ENCODE measurements around the gene PIGL.

DNA sequence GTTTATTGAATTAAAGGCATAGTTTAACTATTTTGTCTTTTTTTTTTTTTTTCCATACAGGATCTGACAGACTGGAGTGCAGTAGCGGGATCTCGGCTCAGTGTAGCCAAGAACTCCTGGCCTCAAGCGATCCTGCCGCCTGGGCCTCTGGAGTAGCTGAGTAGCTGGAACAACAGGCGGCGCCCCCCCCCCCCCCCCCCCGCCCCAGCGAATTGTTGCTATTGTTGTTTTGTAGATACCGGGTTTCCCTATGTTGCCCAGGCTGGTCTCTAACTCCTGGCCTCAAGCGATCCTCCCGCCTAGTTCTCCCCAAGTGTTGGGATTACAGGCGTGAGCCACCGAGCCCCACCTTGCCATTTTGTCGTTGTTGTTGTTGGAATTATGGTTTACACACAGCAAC is 137.6 kb downstream of the PIGL start:
- TF ChIP-seq, protein P1, sequence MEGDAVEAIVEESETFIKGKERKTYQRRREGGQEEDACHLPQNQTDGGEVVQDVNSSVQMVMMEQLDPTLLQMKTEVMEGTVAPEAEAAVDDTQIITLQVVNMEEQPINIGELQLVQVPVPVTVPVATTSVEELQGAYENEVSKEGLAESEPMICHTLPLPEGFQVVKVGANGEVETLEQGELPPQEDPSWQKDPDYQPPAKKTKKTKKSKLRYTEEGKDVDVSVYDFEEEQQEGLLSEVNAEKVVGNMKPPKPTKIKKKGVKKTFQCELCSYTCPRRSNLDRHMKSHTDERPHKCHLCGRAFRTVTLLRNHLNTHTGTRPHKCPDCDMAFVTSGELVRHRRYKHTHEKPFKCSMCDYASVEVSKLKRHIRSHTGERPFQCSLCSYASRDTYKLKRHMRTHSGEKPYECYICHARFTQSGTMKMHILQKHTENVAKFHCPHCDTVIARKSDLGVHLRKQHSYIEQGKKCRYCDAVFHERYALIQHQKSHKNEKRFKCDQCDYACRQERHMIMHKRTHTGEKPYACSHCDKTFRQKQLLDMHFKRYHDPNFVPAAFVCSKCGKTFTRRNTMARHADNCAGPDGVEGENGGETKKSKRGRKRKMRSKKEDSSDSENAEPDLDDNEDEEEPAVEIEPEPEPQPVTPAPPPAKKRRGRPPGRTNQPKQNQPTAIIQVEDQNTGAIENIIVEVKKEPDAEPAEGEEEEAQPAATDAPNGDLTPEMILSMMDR (IDR thresholded peaks at IDR 0.05): no peak
- no peak for TF ChIP-seq TCF7 (CRISPR knock-in tag; IDR thresholded peaks at IDR 0.05; ENCODE audit: low read depth)
- TF ChIP-seq, protein P2, sequence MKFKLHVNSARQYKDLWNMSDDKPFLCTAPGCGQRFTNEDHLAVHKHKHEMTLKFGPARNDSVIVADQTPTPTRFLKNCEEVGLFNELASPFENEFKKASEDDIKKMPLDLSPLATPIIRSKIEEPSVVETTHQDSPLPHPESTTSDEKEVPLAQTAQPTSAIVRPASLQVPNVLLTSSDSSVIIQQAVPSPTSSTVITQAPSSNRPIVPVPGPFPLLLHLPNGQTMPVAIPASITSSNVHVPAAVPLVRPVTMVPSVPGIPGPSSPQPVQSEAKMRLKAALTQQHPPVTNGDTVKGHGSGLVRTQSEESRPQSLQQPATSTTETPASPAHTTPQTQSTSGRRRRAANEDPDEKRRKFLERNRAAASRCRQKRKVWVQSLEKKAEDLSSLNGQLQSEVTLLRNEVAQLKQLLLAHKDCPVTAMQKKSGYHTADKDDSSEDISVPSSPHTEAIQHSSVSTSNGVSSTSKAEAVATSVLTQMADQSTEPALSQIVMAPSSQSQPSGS (CRISPR knock-in tag; IDR thresholded peaks at IDR 0.05; ENCODE audit: borderline replicate concordance, low read depth): no peak
- TF ChIP-seq, protein P3, sequence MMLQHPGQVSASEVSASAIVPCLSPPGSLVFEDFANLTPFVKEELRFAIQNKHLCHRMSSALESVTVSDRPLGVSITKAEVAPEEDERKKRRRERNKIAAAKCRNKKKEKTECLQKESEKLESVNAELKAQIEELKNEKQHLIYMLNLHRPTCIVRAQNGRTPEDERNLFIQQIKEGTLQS (CRISPR knock-in tag; conservative IDR thresholded peaks at IDR 0.05): no peak

All from WTC11 (cell line).